Spleen (tissue), 11 donors: Measurements from ENCODE around the gene DMRT1. TPM values are rescaled to one million over a fixed set of nuclear protein-coding genes. Genes with fewer than 3 reads are reported as not detected.
A peak's percentile ranks its signal among the peaks of the same experiment; 100 is the strongest.
"Not testable (repeated sequence)": the region's sequence is repeated elsewhere in the genome, so short reads cannot be mapped to it uniquely, and the experiment has no call there.

Experiments used
- DNase-seq: peaks from one replicate; pipeline ENCODE4 v3.0.0-alpha.2; 2020
- H3K27ac ChIP-seq, 8 donors: fragments of 200-600 bp; sonication (generic) in 7 of 8; 1 replicate in 4 of 8; 2 replicates in 4 of 8; pipeline versions ENCODE4 v1.5.0 to v1.8.0; 2016 to 2021; ENCODE audit warnings: inconsistent platforms in 4 of 8, mild to moderate bottlenecking in 4 of 8, moderate library complexity in 1 of 8
- H3K27me3 ChIP-seq, 7 donors: fragments of 200-600 bp; sonication (generic) in 6 of 7; replicated peaks in 1 of 7; 1 replicate in 4 of 7; 2 replicates in 3 of 7; pipeline versions ENCODE4 v1.5.0 to v1.8.0; 2016 to 2021; ENCODE audit warnings: inconsistent platforms in 3 of 7, mild to moderate bottlenecking in 1 of 7
- H3K36me3 ChIP-seq, 6 donors: fragments of 200-600 bp; sonication (generic) in 5 of 6; 1 replicate in 4 of 6; 2 replicates in 2 of 6; pipeline versions ENCODE4 v1.5.0 to v1.8.0; 2016 to 2021; ENCODE audit warnings: inconsistent platforms in 2 of 6
- H3K4me1 ChIP-seq, 6 donors: fragments of 200-600 bp; sonication (generic) in 5 of 6; 1 replicate in 3 of 6; 2 replicates in 3 of 6; pipeline versions ENCODE4 v1.5.0 to v1.8.0; 2016 to 2021; ENCODE audit warnings: inconsistent platforms in 3 of 6
- H3K4me3 ChIP-seq, 8 donors: fragments of 200-600 bp; sonication (generic) in 7 of 8; 1 replicate in 4 of 8; 2 replicates in 4 of 8; pipeline versions ENCODE4 v1.5.0 to v1.8.0; 2016 to 2021; ENCODE audit warnings: inconsistent platforms in 4 of 8, mild to moderate bottlenecking in 4 of 8, moderate library complexity in 2 of 8
- H3K9me3 ChIP-seq, 8 donors: fragments of 200-600 bp; sonication (generic) in 7 of 8; 1 replicate in 4 of 8; 2 replicates in 4 of 8; pipeline versions ENCODE4 v1.5.0 to v1.8.0; 2016 to 2021; ENCODE audit warnings: inconsistent platforms in 4 of 8
- CTCF ChIP-seq, 11 experiments: fragments of 200-600 bp in 7 of 11; fragments of 450-650 bp in 4 of 11; sonication (generic) in 4 of 11; IDR thresholded peaks in 8 of 11; conservative IDR thresholded peaks in 3 of 11; 1 replicate in 7 of 11; 2 replicates in 4 of 11; pipeline versions ENCODE4 v1.4.0 to v1.8.0; 2016 to 2021; ENCODE audit warnings: antibody characterized with exemption in 11 of 11, inconsistent platforms in 4 of 11, mild to moderate bottlenecking in 1 of 11
- POLR2A ChIP-seq, 3 donors: fragments of 450-650 bp; IDR thresholded peaks; one replicate each; pipeline ENCODE4 v1.5.1; 2017; ENCODE audit warnings: antibody characterized with exemption in 3 of 3, mild to moderate bottlenecking in 1 of 3
- POLR2AphosphoS5 ChIP-seq, 3 donors: sonication (generic); formaldehyde crosslinking; IDR thresholded peaks; one replicate each; pipeline ENCODE4 v1.5.1; 2017; ENCODE audit warnings: antibody characterized with exemption in 3 of 3
- WGBS, 5 donors: extraction: QIAGEN DNeasy Blood & Tissue Kit in 3 of 5; methylation state at CpG; one replicate each; pipeline versions ENCODE4 v1.1.5 to v1.1.7; 2013 to 2018; 5-methylcytosine and 5-hydroxymethylcytosine counted together
- intact Hi-C: fragments of 100-400 bp; cut with DNase I; formaldehyde crosslinking; loops from one replicate; pipeline ENCODE4 v1.15.0; 2023; ENCODE audit warnings: low total_unique reads
- polyA plus RNA-seq, 3 donors: library from polyadenylated mRNA; stranded (reverse); fragments of 200-250 nt; gene quantifications; one replicate each; pipeline ENCODE4 v1.2.1, GENCODE V29; 2013
- total RNA-seq, 7 donors: library from RNA; depleted of rRNA in 3 of 7; stranded (reverse); fragments of >200 nt in 3 of 7; fragmentation: NEBNext Ultra II Directional in 4 of 7; extraction: Animal tissue kit (Norgen Biotek cat#: 25700) in 4 of 7; gene quantifications; one replicate each; pipeline versions ENCODE4 v1.1.0 to v1.2.1, GENCODE V29; 2016 to 2021
- donor health status: healthy with polysubstance abuse.
- donor health status: DM: no; HTN: no; CAD: no; lungs with moderate emphysema.
- donor health status: DM: no; HTN: no; CAD: no.
- donor health status: Bipolar disorder and iron deficiency.
- donor health status: healthy.
- donor health status: DM: no; HTN: no; CAD: no.
- donor health status: DM: yes; HTN: yes; CAD: no.

Gene DMRT1
- total and polyA plus RNA-seq, 10 donors, result not detected

GRCh38 chr9:995192-995591, 153.7 kb downstream of the DMRT1 start:
- 84 to 96% (median 93%) methylated on average over 4 of the region's 4 CpGs for WGBS, 5 donors

GRCh38 chr9:995781-996180, 154.3 kb downstream of the DMRT1 start:
- Histone ChIP-seq H3K36me3 (no peaks in the 10 kb centered on the region), H3K27me3 (peaks cover 0 to 4% (median 0%) of the 10 kb centered on the region in 7 donors), H3K27ac (no peak overlapping the region), H3K4me1 (peaks cover 0 to 16% (median 0%) of the 10 kb centered on the region in 6 donors), H3K9me3 (peaks cover 0 to 12% (median 7%) of the 10 kb centered on the region in 8 donors), H3K4me3 (no peak overlapping the region)
- intact Hi-C loops, result no loop called here
- 56 to 74% (median 65%) methylated on average over 3 of the region's 3 CpGs for WGBS, 5 donors
- TF ChIP-seq CTCF (IDR thresholded peaks at IDR 0.05 in 8 of 11, conservative IDR thresholded peaks at IDR 0.05 in 3 of 11), result no peak
- no peak for TF ChIP-seq POLR2AphosphoS5 (IDR thresholded peaks at IDR 0.05)
- no peak for TF ChIP-seq POLR2A (IDR thresholded peaks at IDR 0.05)
- DNase-seq, result no peak

More at GRCh38 chr9:995192-995591, 153.7 kb downstream of the DMRT1 start:
- Histone ChIP-seq H3K9me3 (peaks cover 0 to 12% (median 7%) of the 10 kb centered on the region in 8 donors), H3K27me3 (peaks cover 0 to 10% (median 0%) of the 10 kb centered on the region in 7 donors), H3K4me3 (no peak overlapping the region), H3K27ac (no peak overlapping the region), H3K36me3 (no peaks in the 10 kb centered on the region), H3K4me1 (peaks cover 0 to 16% (median 0%) of the 10 kb centered on the region in 6 donors)
- no peak for DNase-seq
- no peak for TF ChIP-seq POLR2A (IDR thresholded peaks at IDR 0.05)
- no peak for TF ChIP-seq CTCF (IDR thresholded peaks at IDR 0.05 in 8 of 11, conservative IDR thresholded peaks at IDR 0.05 in 3 of 11)
- TF ChIP-seq POLR2AphosphoS5 (IDR thresholded peaks at IDR 0.05), result no peak
- intact Hi-C loops, result no loop called here

GRCh38 chr9:998299-999110, 157.0 kb downstream of the DMRT1 start:
- H3K36me3 ChIP-seq, H3K27me3 ChIP-seq, H3K27ac ChIP-seq, intact Hi-C loops, H3K4me3 ChIP-seq, DNase-seq: not testable (repeated sequence)
- TF ChIP-seq CTCF (IDR thresholded peaks at IDR 0.05 in 8 of 11, conservative IDR thresholded peaks at IDR 0.05 in 3 of 11), result peak in 6 of 11 experiments; percentile 16 to 55 (median 30)
- WGBS, 5 donors, result 65 to 80% (median 75%) methylated on average over 25 to 29 of the region's 55 CpGs
- H3K9me3 ChIP-seq, result peaks cover 0 to 12% (median 7%) of the 10 kb centered on the region in 8 donors
- peaks cover 0 to 16% (median 0%) of the 10 kb centered on the region in 6 donors for H3K4me1 ChIP-seq

- Histone ChIP-seq H3K4me3 (no peak overlapping the region), H3K36me3 (no peaks in the 10 kb centered on the region), H3K27me3 (peaks cover 0 to 15% (median 0%) of the 10 kb centered on the region in 7 donors), H3K27ac (no peak overlapping the region), H3K9me3 (peaks cover 0 to 12% (median 7%) of the 10 kb centered on the region in 8 donors), H3K4me1 (peaks cover 0 to 14% (median 0%) of the 10 kb centered on the region in 6 donors)
- no peak for DNase-seq
- WGBS, 5 donors, result 88 to 93% (median 90%) methylated on average over 4 of the region's 4 CpGs
- TF ChIP-seq POLR2AphosphoS5 (IDR thresholded peaks at IDR 0.05), result no peak
- TF ChIP-seq POLR2A (IDR thresholded peaks at IDR 0.05), result no peak
- no peak for TF ChIP-seq CTCF (IDR thresholded peaks at IDR 0.05 in 8 of 11, conservative IDR thresholded peaks at IDR 0.05 in 3 of 11)
- intact Hi-C loops, result loop anchor here (10.0 kb wide), 1 partner anchor 387 kb away; no protein-coding TSS in a partner anchor
Observed at GRCh38 chr9:1001838-1002237, 160.3 kb downstream of the DMRT1 start.
